MG63 (cell line): Measurements from ENCODE around the gene SLC18A2. TPM values are rescaled to one million over a fixed set of nuclear protein-coding genes. Genes with fewer than 3 reads are reported as not detected.

Experiments used
- DNase-seq: peaks from one replicate; pipeline ENCODE4 v3.0.0-alpha.2; 2020
- H3K27me3 ChIP-seq: fragments of 250-450 bp; sonication (Bioruptor Pico); 2 replicates; pipeline ENCODE4 v1.5.1; 2020; ENCODE audit warnings: mild to moderate bottlenecking, moderate library complexity
- H3K36me3 ChIP-seq: fragments of 250-450 bp; sonication (Bioruptor Pico); 2 replicates; pipeline ENCODE4 v1.5.1; 2020; ENCODE audit warnings: mild to moderate bottlenecking, moderate library complexity
- H3K4me3 ChIP-seq: fragments of 250-450 bp; sonication (Bioruptor Pico); 2 replicates; pipeline ENCODE4 v1.5.1; 2020; ENCODE audit warnings: mild to moderate bottlenecking, moderate library complexity
- H3K9me3 ChIP-seq: fragments of 250-450 bp; sonication (Bioruptor Pico); 2 replicates; pipeline ENCODE4 v1.5.1; 2020; ENCODE audit warnings: mild to moderate bottlenecking, moderate library complexity
- total RNA-seq: library from RNA; depleted of rRNA; stranded (reverse); fragments of >200 nt; shearing (Covaris generic); gene quantifications from 2 replicates; pipeline ENCODE4 v1.2.3, GENCODE V29; 2014; ENCODE audit warnings: low replicate concordance

The SLC18A2 gene
- total RNA-seq, 1 experiment from 2014 or later, result not detected

GRCh38 chr10:117254774-117255735 is 14.1 kb downstream of the SLC18A2 start:
- no peak overlapping the region for H3K4me3 ChIP-seq
- no peak for DNase-seq

GRCh38 chr10:117255835-117256460 is 15.0 kb downstream of the SLC18A2 start:
- Histone ChIP-seq H3K36me3 (no peaks in the 10 kb centered on the region), H3K27me3 (peaks cover 19% of the 10 kb centered on the region; the same call in 1 of the 2 replicates), H3K9me3 (no peaks in the 10 kb centered on the region), H3K4me3 (no peak overlapping the region)
- DNase-seq, result no peak

More at GRCh38 chr10:117254774-117255735, 14.1 kb downstream of the SLC18A2 start:
- Histone ChIP-seq H3K9me3 (no peaks in the 10 kb centered on the region), H3K27me3 (peaks cover 13% of the 10 kb centered on the region; the same call in 1 of the 2 replicates), H3K36me3 (no peaks in the 10 kb centered on the region)

GRCh38 chr10:117256910-117257309 is 16.0 kb downstream of the SLC18A2 start:
- no peaks in the 10 kb centered on the region for H3K36me3 ChIP-seq
- DNase-seq, result no peak
- no peak overlapping the region for H3K4me3 ChIP-seq
- H3K27me3 ChIP-seq, result peaks cover 19% of the 10 kb centered on the region; the same call in 1 of the 2 replicates
- no peaks in the 10 kb centered on the region for H3K9me3 ChIP-seq

GRCh38 chr10:117257721-117258120 is 16.8 kb downstream of the SLC18A2 start:
- Histone ChIP-seq H3K36me3 (no peaks in the 10 kb centered on the region), H3K4me3 (no peak overlapping the region), H3K27me3 (peaks cover 19% of the 10 kb centered on the region; the same call in 1 of the 2 replicates), H3K9me3 (no peaks in the 10 kb centered on the region)
- DNase-seq, result no peak

GRCh38 chr10:117259279-117259678 is 18.4 kb downstream of the SLC18A2 start:
- Histone ChIP-seq H3K9me3 (no peaks in the 10 kb centered on the region), H3K27me3 (peaks cover 19% of the 10 kb centered on the region; the same call in 1 of the 2 replicates), H3K36me3 (no peaks in the 10 kb centered on the region), H3K4me3 (no peak overlapping the region)
- DNase-seq, result no peak

- Histone ChIP-seq H3K4me3 (no peak overlapping the region), H3K36me3 (no peaks in the 10 kb centered on the region), H3K27me3 (peaks cover 19% of the 10 kb centered on the region; the same call in 1 of the 2 replicates), H3K9me3 (no peaks in the 10 kb centered on the region)
- no peak for DNase-seq
Observed at GRCh38 chr10:117260084-117260483, 19.2 kb downstream of the SLC18A2 start.

GRCh38 chr10:117261501-117261900 is 20.6 kb downstream of the SLC18A2 start:
- Histone ChIP-seq H3K27me3 (peaks cover 19% of the 10 kb centered on the region; the same call in 1 of the 2 replicates), H3K4me3 (no peak overlapping the region), H3K9me3 (no peaks in the 10 kb centered on the region), H3K36me3 (no peaks in the 10 kb centered on the region)
- DNase-seq, result no peak

- no peak overlapping the region for H3K4me3 ChIP-seq
- peaks cover 19% of the 10 kb centered on the region; the same call in 1 of the 2 replicates for H3K27me3 ChIP-seq
- peak; percentile 41 for DNase-seq
- H3K9me3 ChIP-seq, result no peaks in the 10 kb centered on the region
- H3K36me3 ChIP-seq, result no peaks in the 10 kb centered on the region
Observed at GRCh38 chr10:117262291-117262902, 21.5 kb downstream of the SLC18A2 start.

- Histone ChIP-seq H3K9me3 (no peaks in the 10 kb centered on the region), H3K4me3 (no peak overlapping the region), H3K27me3 (peaks cover 15% of the 10 kb centered on the region; the same call in 1 of the 2 replicates), H3K36me3 (no peaks in the 10 kb centered on the region)
- DNase-seq, result no peak
Observed at GRCh38 chr10:117262903-117263293, 22.0 kb downstream of the SLC18A2 start.

GRCh38 chr10:117264782-117265181 is 23.9 kb downstream of the SLC18A2 start:
- DNase-seq, result no peak
- H3K4me3 ChIP-seq, result no peak overlapping the region
- peaks cover 7% of the 10 kb centered on the region; the same call in 1 of the 2 replicates for H3K27me3 ChIP-seq
- H3K36me3 ChIP-seq, result no peaks in the 10 kb centered on the region
- H3K9me3 ChIP-seq, result no peaks in the 10 kb centered on the region

GRCh38 chr10:117266400-117266799 is 25.5 kb downstream of the SLC18A2 start:
- Histone ChIP-seq H3K4me3 (no peak overlapping the region), H3K9me3 (no peaks in the 10 kb centered on the region), H3K36me3 (no peaks in the 10 kb centered on the region), H3K27me3 (no peaks in the 10 kb centered on the region)
- no peak for DNase-seq

GRCh38 chr10:117266812-117267211 is 25.9 kb downstream of the SLC18A2 start:
- no peaks in the 10 kb centered on the region for H3K9me3 ChIP-seq
- no peaks in the 10 kb centered on the region for H3K27me3 ChIP-seq
- H3K36me3 ChIP-seq, result no peaks in the 10 kb centered on the region
- no peak for DNase-seq
- no peak overlapping the region for H3K4me3 ChIP-seq

- no peak for DNase-seq
- Histone ChIP-seq H3K9me3 (no peaks in the 10 kb centered on the region), H3K4me3 (no peak overlapping the region)
Observed at GRCh38 chr10:117268258-117268657, 27.3 kb downstream of the SLC18A2 start.

GRCh38 chr10:117268907-117269306 is 28.0 kb downstream of the SLC18A2 start:
- Histone ChIP-seq H3K9me3 (no peaks in the 10 kb centered on the region), H3K27me3 (no peaks in the 10 kb centered on the region), H3K4me3 (no peak overlapping the region), H3K36me3 (no peaks in the 10 kb centered on the region)
- DNase-seq, result no peak

More at GRCh38 chr10:117268258-117268657, 27.3 kb downstream of the SLC18A2 start:
- Histone ChIP-seq H3K27me3 (no peaks in the 10 kb centered on the region), H3K36me3 (no peaks in the 10 kb centered on the region)

- Histone ChIP-seq H3K9me3 (no peaks in the 10 kb centered on the region), H3K4me3 (no peak overlapping the region), H3K36me3 (no peaks in the 10 kb centered on the region), H3K27me3 (no peaks in the 10 kb centered on the region)
- DNase-seq, result no peak
Observed at GRCh38 chr10:117271427-117271826, 30.5 kb downstream of the SLC18A2 start.

GRCh38 chr10:117272195-117273076 is 31.5 kb downstream of the SLC18A2 start:
- Histone ChIP-seq H3K4me3 (no peak overlapping the region), H3K9me3 (no peaks in the 10 kb centered on the region), H3K27me3 (no peaks in the 10 kb centered on the region), H3K36me3 (no peaks in the 10 kb centered on the region)
- no peak for DNase-seq
